Measurements from ENCODE around the gene WWTR1.

WWTR1 gene

DNA sequence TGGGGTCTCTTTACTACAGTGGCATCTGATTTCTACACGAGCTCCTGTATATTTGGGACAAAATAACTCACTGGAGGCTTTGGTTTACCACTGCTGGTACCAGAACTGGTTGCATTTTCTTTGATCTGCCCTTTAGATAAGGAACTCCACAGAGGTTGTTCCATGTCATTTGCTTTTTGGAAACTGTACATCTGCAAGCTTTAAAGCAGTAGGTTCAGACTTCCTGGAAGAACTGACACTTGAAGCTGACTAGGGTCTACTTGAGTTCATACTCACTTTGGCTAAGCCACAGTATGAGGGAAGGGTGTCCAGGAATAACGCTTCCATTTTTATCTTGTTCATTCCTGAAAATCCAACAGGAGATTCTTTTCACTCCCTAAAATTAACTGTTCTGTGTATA lies 86.4 kb downstream of the WWTR1 start:
- TF ChIP-seq, protein P1, sequence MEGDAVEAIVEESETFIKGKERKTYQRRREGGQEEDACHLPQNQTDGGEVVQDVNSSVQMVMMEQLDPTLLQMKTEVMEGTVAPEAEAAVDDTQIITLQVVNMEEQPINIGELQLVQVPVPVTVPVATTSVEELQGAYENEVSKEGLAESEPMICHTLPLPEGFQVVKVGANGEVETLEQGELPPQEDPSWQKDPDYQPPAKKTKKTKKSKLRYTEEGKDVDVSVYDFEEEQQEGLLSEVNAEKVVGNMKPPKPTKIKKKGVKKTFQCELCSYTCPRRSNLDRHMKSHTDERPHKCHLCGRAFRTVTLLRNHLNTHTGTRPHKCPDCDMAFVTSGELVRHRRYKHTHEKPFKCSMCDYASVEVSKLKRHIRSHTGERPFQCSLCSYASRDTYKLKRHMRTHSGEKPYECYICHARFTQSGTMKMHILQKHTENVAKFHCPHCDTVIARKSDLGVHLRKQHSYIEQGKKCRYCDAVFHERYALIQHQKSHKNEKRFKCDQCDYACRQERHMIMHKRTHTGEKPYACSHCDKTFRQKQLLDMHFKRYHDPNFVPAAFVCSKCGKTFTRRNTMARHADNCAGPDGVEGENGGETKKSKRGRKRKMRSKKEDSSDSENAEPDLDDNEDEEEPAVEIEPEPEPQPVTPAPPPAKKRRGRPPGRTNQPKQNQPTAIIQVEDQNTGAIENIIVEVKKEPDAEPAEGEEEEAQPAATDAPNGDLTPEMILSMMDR (IDR thresholded peaks at IDR 0.05; ENCODE audit: control extremely low read depth, extremely low read depth, low read depth, missing control alignments): no peak
- POLR2A ChIA-PET: no interaction called here
- CTCF ChIA-PET: interaction anchor here (1.9 to 11.3 kb wide), 6 partner anchors 13 to 201 kb away, joined by 5 to 117 read pairs (median 42); no protein-coding TSS in a partner anchor
- no peak for DNase-seq (ENCODE audit: extremely low spot score)

DNA sequence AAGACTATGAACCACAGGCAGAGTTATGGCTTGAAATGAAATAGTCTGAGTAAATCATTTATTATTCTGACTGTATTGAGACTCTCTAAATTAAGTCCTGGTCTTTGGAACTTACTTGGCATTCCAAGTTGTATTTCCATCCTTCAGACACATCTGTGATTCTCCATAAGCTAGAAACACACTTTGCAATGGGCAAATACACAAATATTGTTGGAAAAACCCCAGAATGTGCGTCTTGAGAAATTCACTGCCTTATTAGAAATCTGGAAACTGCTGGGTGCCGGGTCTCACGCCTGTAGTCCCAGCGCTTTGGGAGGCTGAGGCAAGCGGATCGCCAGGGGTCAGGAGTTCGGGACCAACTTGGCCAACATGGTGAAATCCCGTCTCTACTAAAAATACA lies 87.8 kb downstream of the WWTR1 start:
- TF ChIP-seq, protein P1 (IDR thresholded peaks at IDR 0.05; ENCODE audit: control extremely low read depth, extremely low read depth, low read depth, missing control alignments): no peak
- CTCF ChIA-PET: interaction anchor here (0.7 to 11.3 kb wide), 17 partner anchors 10 to 238 kb away, joined by 3 to 117 read pairs (median 10); partner anchors contain the start of genes COMMD2 and WWTR1
- DNase-seq (ENCODE audit: extremely low spot score): no peak
- POLR2A ChIA-PET: no interaction called here

DNA sequence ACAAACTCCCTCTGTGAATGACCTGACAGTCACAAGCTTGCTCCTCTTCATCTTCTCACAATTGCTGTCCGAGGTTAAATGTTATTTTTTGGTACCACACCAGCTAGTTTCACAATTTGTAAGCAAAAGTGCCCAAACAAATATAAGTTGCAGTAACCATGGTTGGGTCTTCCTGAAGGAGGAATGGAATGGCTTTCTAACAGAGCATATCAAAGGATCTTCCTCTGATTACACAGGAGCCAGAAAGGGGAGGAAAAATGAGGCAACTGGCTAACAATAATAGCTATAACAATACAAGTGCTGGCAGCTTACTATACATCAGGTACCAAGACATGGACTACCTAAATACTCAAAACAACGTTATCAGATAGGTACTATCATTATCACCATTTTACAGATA lies 90.4 kb downstream of the WWTR1 start:
- no peak for DNase-seq (ENCODE audit: extremely low spot score)
- POLR2A ChIA-PET: no interaction called here
- TF ChIP-seq, protein P1 (IDR thresholded peaks at IDR 0.05; ENCODE audit: control extremely low read depth, extremely low read depth, low read depth, missing control alignments): no peak
- CTCF ChIA-PET: interaction anchor here (0.7 to 11.3 kb wide), 20 partner anchors 9 to 241 kb away, joined by 3 to 117 read pairs (median 9); partner anchors contain the start of gene WWTR1

DNA sequence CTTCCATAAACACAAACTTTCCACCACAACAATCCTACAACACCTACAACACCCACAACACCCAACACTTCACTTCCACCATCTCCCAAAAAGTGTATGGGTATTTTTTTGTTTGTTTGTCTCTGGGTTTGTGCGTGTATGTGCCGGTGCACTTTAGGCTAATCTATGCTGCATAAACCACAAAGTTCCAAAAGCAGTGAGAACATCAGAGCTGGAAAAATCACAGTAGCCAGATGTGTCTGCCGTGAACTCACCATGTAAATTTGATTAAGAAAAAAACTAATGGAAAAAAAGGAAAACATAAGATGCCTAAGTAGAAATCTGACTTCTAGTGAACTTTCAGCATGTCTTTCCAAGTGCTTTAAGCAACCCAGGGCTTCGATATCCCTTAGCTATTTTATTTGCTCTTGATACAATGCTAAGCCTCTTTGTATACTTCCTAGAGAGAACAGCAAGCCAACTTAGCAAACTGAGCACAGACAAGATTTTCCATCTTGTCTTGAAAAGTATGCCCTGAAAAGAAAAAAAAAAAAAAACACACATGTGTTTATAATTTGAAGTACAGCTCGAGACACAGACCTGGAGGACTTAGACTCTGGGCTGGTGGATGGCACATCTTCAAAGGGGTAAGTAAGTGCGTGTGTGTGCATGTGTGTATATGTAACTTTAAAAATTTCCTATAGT lies 91.4 kb downstream of the WWTR1 start:
- DNase-seq (ENCODE audit: extremely low spot score): no peak
- TF ChIP-seq, protein P1 (IDR thresholded peaks at IDR 0.05; ENCODE audit: control extremely low read depth, extremely low read depth, low read depth, missing control alignments): no peak
- ChIA-PET POLR2A (no interaction called here), CTCF (interaction anchor here (0.7 to 11.3 kb wide), 15 partner anchors 8 to 242 kb away, joined by 3 to 117 read pairs (median 4); no protein-coding TSS in a partner anchor)

DNA sequence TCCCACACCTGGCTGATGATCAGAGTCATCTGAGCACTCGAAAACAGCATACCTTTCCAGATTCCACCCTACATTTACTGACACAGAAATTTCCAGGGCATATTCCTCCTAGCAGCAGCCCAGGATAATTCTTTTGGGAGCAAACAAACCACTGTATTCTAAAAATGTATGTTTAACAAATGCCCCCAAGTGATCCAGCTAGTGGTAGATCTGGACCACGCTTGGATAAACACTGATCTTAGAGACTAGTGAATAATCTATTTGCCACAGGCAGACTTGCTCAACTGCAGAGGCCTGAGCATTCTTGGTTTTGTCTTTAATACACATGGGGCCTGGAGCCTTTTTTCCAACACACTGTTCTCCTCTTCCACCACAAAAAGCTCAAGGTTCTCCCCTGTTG lies 93.7 kb downstream of the WWTR1 start:
- DNase-seq (ENCODE audit: extremely low spot score): no peak
- ChIA-PET POLR2A (no interaction called here), CTCF (interaction anchor here (0.7 to 0.9 kb wide), 2 partner anchors 17 to 18 kb away, joined by 3 to 4 read pairs; no protein-coding TSS in a partner anchor)
- TF ChIP-seq, protein P1 (IDR thresholded peaks at IDR 0.05; ENCODE audit: control extremely low read depth, extremely low read depth, low read depth, missing control alignments): no peak

DNA sequence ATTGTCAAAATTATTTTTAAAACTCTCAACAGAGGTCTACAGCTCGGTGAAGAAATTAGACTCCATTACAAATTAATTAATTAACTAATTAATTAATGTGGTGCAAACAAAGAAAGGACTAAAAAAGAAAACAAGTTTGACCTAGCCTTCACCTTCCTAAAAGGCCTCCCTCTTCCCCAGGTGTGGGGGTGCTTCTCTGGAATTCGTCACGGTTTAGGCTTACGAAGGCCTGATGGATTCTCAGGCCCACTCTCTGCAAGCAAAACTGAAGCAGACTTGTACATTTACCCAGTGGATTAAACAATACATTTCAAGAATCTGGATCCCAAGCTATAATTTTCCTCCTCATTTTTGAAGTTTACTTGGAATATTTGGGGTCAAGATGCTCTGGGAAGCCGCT lies 94.7 kb downstream of the WWTR1 start:
- ChIA-PET POLR2A (no interaction called here), CTCF (no interaction called here)
- DNase-seq (ENCODE audit: extremely low spot score): no peak
- TF ChIP-seq, protein P1 (IDR thresholded peaks at IDR 0.05; ENCODE audit: control extremely low read depth, extremely low read depth, low read depth, missing control alignments): no peak
